Stimulated activated CD8-positive, alpha-beta memory T cell treated with anti-CD3 and anti-CD28 coated beads, Interleukin-4, amount 100 ng/mL, for 48 hours (primary cell): ENCODE data around the gene TTC21A.

Experiments used
- DNase-seq: peaks from one replicate; pipeline ENCODE4 v3.0.0-alpha.2; 2020

The TTC21A gene

GRCh38 chr3:39098473-39099000 lies 8.9 kb upstream of the TTC21A start:
- no peak for DNase-seq

- no peak for DNase-seq
These were observed 8.2 kb upstream of the TTC21A start for GRCh38 chr3:39099242-39099641.

- no peak for DNase-seq
These were observed 7.6 kb upstream of the TTC21A start for GRCh38 chr3:39099738-39100499.

- DNase-seq: no peak
These were observed 7.0 kb upstream of the TTC21A start for GRCh38 chr3:39100500-39100886.

- peak; percentile 58 for DNase-seq
These were observed 6.3 kb upstream of the TTC21A start for GRCh38 chr3:39101022-39101689.

- no peak for DNase-seq
These were observed 4.8 kb upstream of the TTC21A start for GRCh38 chr3:39102504-39103323.

- DNase-seq: no peak
These were observed 4.2 kb upstream of the TTC21A start for GRCh38 chr3:39103324-39103693.

GRCh38 chr3:39103791-39104552 lies 3.5 kb upstream of the TTC21A start:
- no peak for DNase-seq

- peak; percentile 25 for DNase-seq
These were observed 2.4 kb upstream of the TTC21A start for GRCh38 chr3:39104961-39105686.

- DNase-seq: peak; percentile 14
These were observed 1.8 kb upstream of the TTC21A start for GRCh38 chr3:39105687-39106063.

- DNase-seq: peak; percentile 23
These were observed 1.1 kb upstream of the TTC21A start for GRCh38 chr3:39106281-39106811.

- DNase-seq: peak; percentile 40
These were observed 561 bp upstream of the TTC21A start for GRCh38 chr3:39106851-39107387.

GRCh38 chr3:39108200-39108710 lies 775 bp downstream of the TTC21A start:
- DNase-seq: peak; percentile 32

GRCh38 chr3:39109086-39109485 lies 1.6 kb downstream of the TTC21A start:
- DNase-seq: peak; percentile 16

GRCh38 chr3:39110041-39110639 lies 2.7 kb downstream of the TTC21A start:
- DNase-seq: peak; percentile 19

GRCh38 chr3:39112113-39112512 lies 4.6 kb downstream of the TTC21A start:
- DNase-seq: no peak

GRCh38 chr3:39112535-39112934 lies 5.1 kb downstream of the TTC21A start:
- DNase-seq: no peak

- no peak for DNase-seq
These were observed 5.8 kb downstream of the TTC21A start for GRCh38 chr3:39113291-39113690.

- no peak for DNase-seq
These were observed 7.0 kb downstream of the TTC21A start for GRCh38 chr3:39114456-39114855.

- DNase-seq: no peak
These were observed 8.4 kb downstream of the TTC21A start for GRCh38 chr3:39115870-39116269.

GRCh38 chr3:39118079-39118478 lies 10.6 kb downstream of the TTC21A start:
- DNase-seq: no peak
